GM20000 (cell line): ENCODE results near the gene PRKAG2.
"Not testable (repeated sequence)": the region's sequence is repeated elsewhere in the genome, so short reads cannot be mapped to it uniquely, and the experiment has no call there.

Source experiments
- DNase-seq: peaks from one replicate; pipeline ENCODE4 v3.0.0; 2012; ENCODE audit warnings: low spot score
- TF ChIP-seq, protein P1 (sequence below): IDR thresholded peaks from 2 replicates; pipeline ENCODE4 v1.5.1; 2012; ENCODE audit warnings: mild to moderate bottlenecking, control low read depth; ENCODE audit errors: extremely low read depth, missing control alignments

PRKAG2 gene

DNA sequence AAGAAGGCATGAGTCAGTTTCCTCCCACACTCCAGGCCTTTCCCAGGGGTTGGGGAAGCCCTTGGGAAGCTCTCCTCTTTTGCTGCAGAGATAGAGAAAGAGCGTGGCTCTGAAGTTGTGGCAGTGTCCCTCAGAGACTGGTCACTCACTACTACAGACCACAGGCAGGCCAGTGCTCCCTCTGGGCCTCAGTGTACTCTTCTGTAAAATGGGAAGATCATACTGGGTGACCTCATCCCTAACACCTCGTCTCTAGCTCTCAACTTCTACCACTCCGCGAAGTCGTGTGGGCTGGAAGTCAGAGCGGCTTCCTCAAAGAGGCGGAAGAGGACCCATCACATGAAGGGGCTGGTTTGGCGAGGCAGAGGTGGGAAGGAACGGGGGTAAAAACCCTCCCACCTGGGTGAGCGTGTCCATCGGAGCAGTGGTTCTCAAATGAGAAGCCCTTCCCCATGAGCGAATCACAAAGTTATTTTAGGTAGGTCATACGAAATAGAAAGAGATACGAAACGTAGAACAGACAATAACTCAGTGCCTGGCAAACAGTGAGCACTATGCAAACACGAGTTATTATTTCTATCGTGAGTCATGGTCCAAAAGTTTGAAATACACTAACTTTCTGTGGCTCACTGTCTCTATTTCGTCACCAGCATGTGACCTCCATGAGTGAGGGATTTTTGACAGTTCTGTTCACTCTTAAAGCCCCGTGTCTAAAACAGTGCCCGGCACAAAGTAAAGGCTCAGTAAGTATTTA is 32.7 kb downstream of the PRKAG2 start:
- TF ChIP-seq, protein P1, sequence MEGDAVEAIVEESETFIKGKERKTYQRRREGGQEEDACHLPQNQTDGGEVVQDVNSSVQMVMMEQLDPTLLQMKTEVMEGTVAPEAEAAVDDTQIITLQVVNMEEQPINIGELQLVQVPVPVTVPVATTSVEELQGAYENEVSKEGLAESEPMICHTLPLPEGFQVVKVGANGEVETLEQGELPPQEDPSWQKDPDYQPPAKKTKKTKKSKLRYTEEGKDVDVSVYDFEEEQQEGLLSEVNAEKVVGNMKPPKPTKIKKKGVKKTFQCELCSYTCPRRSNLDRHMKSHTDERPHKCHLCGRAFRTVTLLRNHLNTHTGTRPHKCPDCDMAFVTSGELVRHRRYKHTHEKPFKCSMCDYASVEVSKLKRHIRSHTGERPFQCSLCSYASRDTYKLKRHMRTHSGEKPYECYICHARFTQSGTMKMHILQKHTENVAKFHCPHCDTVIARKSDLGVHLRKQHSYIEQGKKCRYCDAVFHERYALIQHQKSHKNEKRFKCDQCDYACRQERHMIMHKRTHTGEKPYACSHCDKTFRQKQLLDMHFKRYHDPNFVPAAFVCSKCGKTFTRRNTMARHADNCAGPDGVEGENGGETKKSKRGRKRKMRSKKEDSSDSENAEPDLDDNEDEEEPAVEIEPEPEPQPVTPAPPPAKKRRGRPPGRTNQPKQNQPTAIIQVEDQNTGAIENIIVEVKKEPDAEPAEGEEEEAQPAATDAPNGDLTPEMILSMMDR = no peak
- no peak for DNase-seq

DNA sequence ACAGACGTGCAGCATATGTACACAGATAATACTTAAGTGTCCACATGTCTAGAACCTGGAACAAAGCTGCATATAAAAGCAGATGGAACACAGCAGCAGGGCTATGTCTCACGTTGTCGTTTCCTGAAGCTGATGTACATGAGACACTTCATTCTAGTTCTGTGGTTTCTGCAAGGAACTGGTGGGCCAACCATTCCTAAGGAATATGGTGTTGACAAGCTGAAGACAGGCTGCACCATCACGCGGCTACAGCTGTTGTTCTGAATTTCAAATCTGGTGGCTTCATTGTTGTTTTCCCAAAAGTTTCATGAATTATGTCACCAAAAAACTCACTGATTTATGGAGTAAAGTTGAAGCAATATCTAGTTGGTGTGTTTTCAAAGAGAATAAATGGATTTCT is 33.7 kb downstream of the PRKAG2 start:
- DNase-seq = no peak
- TF ChIP-seq, protein P1 = no peak

DNA sequence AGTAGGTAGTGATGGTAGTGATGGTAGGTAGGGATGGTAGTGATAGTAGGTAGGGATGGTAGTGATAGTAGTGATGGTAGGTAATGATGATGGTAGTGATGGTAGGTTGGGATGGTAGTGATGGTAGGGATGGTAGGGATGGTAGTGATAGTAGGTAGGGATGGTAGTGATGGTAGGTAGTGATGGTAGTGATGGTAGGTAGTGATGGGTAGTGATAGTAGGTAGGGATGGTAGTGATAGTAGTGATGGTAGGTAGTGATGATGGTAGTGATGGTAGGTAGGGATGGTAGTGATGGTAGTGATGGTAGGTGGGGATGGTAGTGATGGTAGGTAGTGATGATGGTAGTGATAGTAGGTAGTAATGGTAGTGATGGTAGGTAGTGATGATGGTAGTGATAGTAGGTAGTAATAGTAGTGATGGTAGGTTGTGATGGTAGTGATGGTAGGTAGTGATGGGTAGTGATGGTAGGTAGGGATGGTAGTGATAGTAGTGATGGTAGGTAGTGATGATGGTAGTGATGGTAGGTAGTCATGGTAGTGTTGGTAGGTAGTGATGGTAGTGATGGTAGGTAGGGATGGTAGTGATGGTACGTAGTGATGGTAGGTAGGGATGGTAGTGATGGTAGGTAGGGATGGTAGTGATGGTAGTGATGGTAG is 35.4 kb downstream of the PRKAG2 start:
- DNase-seq = not testable (repeated sequence)

DNA sequence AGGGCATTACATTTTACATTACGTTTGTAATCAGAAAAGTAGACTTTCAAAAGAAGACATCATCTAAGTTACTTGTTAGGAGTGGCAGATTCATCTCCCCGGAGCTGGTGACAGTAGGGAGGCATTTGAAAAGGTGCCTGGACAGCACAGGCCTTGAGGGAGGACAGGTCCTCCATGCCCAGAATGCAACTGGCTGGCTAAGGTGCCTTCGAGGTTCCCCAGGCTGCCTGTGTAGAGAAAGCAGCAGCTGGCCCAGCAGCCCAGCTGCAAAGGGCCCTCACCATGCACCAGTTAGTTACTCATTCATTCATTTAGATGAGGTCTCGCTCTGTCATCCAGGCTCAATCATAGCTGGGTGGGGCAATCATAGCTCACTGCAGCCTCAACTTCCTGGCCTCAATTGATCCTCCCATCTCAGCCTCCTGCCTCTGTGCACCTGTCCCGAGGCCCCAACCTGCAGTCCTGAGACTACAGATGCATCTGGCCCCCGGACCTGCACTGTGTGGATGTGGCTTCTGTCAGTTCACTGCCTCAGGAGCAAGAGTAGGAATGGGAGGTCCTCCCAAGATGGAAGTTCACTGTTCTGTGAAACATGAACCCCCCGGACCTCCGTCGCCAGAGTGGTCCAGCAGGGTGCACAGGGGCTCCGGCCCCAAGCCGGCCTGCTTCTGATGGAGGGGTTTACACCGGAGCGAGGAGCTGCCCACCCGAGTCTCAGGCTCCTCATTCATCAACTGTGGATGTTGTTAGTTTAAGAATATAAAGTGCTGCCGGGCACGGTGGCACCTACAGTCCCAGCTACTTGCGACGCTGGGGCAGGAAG is 36.6 kb downstream of the PRKAG2 start:
- TF ChIP-seq, protein P1 = no peak

DNA sequence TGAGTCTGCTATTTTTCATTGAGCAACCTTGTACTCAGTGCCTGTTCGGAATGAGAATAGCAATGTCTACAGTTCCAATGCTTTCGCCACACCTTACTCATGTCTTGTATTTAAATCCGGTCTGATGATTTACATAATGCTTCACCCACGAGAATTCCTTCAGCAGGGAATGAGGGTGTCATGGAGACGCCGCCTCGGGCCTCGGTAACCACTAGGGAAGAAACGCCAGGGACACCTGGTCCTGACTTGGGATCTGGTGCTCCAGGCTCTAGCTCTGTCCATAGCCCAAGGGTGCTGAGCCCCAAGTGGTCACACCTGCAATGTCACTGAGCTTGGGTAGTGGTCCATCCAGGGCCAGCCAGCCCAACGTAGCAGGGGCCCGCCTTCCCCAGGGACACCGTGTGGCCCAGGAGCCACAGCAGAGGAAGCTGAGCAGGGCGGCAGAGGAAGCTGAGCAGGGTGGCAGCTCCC is 37.4 kb downstream of the PRKAG2 start:
- TF ChIP-seq, protein P1 = no peak
- no peak for DNase-seq

More for the DNA sequence above, 36.6 kb downstream of the PRKAG2 start:
- no peak for DNase-seq

DNA sequence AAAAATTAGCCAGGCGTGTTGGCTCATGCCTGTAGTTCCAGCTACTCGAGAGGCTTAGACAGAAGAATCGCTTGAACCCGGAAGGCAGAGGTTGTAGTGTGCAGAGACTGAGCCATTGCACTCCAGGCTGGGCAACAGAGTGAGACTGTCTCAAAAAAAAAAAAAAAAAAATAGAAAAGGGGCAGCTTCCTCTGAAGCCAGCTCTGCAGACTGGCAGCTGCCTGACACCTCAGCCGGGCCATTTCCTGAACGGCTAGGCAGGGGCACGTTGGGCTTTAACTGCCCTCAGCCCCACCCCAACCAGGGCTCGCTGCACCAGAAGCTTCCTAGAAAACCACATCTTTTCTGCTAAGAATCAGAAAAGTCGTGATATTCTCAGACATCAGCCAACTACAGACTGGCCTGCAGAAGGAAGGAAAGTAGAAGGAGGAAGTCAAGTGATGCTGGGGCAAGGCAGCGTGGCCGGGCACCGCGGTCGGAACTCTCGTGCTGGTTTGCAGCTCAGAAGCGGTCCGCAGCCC is 38.0 kb downstream of the PRKAG2 start:
- no peak for DNase-seq

DNA sequence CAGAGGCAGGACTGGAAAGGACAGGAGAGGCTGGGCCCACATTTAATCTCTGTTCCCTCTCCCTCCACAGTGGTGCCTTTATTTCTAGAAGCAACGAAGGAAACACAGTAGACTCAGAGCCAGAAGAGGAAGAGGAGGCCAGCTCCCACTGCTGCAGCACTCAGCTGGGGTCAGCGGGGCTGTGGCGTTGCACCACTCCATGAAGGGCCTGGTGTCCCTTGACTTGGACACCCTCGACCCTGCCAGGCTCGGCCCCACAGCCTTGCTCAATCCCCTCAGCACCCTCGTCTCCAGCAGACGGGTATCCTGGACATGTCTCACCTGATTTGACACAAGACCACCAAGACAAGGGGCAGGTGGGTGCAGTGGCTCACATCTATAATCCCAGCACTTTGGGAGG is 38.8 kb downstream of the PRKAG2 start:
- TF ChIP-seq, protein P1 = no peak
- DNase-seq = no peak

More for the DNA sequence above, 38.0 kb downstream of the PRKAG2 start:
- TF ChIP-seq, protein P1 = no peak
